ENCODE data around the gene SHANK3.

- TF ChIP-seq EZH2phosphoT487 (IDR thresholded peaks at IDR 0.05; ENCODE audit: insufficient read depth, low read depth) (no peak), EZH2 (IDR thresholded peaks at IDR 0.05; ENCODE audit: insufficient read depth, poor library complexity, severe bottlenecking) (no peak)
Measured at GRCh38 chr22:50625131-50625567, 47.5 kb upstream of the SHANK3 start.

Measured in GM23248 (cell line).